Muscle layer of duodenum (tissue), 2 donors: ENCODE results near the gene NOD1.
"Not testable (repeated sequence)": the region's sequence is repeated elsewhere in the genome, so short reads cannot be mapped to it uniquely, and the experiment has no call there.

ENCODE experiments used
- H3K27ac ChIP-seq: one replicate; pipeline ENCODE4 v1.7.0; 2013; ENCODE audit warnings: mild to moderate bottlenecking, low read length
- H3K27me3 ChIP-seq: one replicate; pipeline ENCODE4 v1.7.0; 2013; ENCODE audit warnings: low read depth, mild to moderate bottlenecking, control low read depth, low read length
- H3K36me3 ChIP-seq, 2 donors: one replicate each; pipeline ENCODE4 v1.7.0; 2013; ENCODE audit warnings: low read length in 2 of 2, control low read depth in 1 of 2, mild to moderate bottlenecking in 1 of 2; ENCODE audit not compliant: insufficient read depth in 2 of 2, control insufficient read depth in 1 of 2
- H3K4me1 ChIP-seq, 2 donors: one replicate each; pipeline ENCODE4 v1.7.0; 2013; ENCODE audit warnings: low read length in 2 of 2, mild to moderate bottlenecking in 2 of 2, control low read depth in 1 of 2, moderate library complexity in 1 of 2; ENCODE audit not compliant: insufficient read depth in 2 of 2, control insufficient read depth in 1 of 2
- H3K4me3 ChIP-seq, 2 donors: one replicate each; pipeline ENCODE4 v1.7.0; 2013; ENCODE audit warnings: low read length in 2 of 2, low read depth in 1 of 2, mild to moderate bottlenecking in 1 of 2
- H3K9me3 ChIP-seq, 2 donors: one replicate each; pipeline ENCODE4 v1.7.0; 2013; ENCODE audit warnings: low read length in 2 of 2, control low read depth in 1 of 2, mild to moderate bottlenecking in 1 of 2; ENCODE audit not compliant: control insufficient read depth in 1 of 2
- donor health status: healthy.

The NOD1 gene

GRCh38 chr7:30423788-30424505 lies 54.6 kb downstream of the NOD1 start:
- Histone ChIP-seq H3K27ac (no peak overlapping the region), H3K36me3 (peaks cover 14 to 15% of the 10 kb centered on the region in 2 donors), H3K27me3 (no peaks in the 10 kb centered on the region), H3K4me1 (peaks cover 0 to 3% of the 10 kb centered on the region in 2 donors), H3K4me3 (no peak overlapping the region), H3K9me3 (no peaks in the 10 kb centered on the region)

GRCh38 chr7:30422922-30423321 lies 55.7 kb downstream of the NOD1 start:
- peaks cover 14% of the 10 kb centered on the region in 2 donors for H3K36me3 ChIP-seq
- H3K4me3 ChIP-seq: no peak overlapping the region
- no peaks in the 10 kb centered on the region for H3K9me3 ChIP-seq
- H3K27ac ChIP-seq: no peak overlapping the region
- H3K4me1 ChIP-seq: no peaks in the 10 kb centered on the region
- H3K27me3 ChIP-seq: no peaks in the 10 kb centered on the region

DNA sequence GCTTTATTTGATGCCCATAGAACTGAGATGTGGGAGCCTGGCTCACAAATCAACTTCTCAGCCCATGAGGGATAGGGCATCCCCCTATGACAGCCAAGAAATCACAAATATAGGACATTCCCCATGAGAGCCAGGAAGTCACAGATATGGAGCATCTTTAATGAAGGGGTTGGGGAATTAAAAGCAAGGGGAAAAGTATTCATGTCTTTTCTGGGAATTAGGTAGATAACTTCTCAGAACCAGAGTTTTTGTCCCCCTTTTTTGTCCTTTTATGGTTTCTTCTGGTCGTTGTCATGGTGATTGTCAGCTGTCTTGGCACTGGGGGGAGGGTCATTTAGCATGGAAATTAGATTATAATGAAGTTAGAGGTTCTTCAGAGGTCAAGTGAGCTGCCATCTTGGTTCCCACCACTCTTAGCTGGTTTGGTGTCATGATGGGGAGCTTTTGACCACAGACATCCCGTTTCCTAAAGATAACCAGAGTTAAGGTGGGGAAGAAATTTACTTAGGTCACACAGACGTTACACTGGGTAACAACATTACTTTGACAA lies 56.9 kb downstream of the NOD1 start:
- Histone ChIP-seq H3K36me3 (peaks cover 7 to 10% of the 10 kb centered on the region in 2 donors), H3K9me3 (no peaks in the 10 kb centered on the region), H3K27ac (no peak overlapping the region), H3K4me3 (no peak overlapping the region), H3K27me3 (no peaks in the 10 kb centered on the region), H3K4me1 (no peaks in the 10 kb centered on the region)

- peaks cover 2 to 7% of the 10 kb centered on the region in 2 donors for H3K36me3 ChIP-seq
- no peak overlapping the region for H3K4me3 ChIP-seq
- no peak overlapping the region for H3K27ac ChIP-seq
- no peaks in the 10 kb centered on the region for H3K27me3 ChIP-seq
- no peaks in the 10 kb centered on the region for H3K4me1 ChIP-seq
- no peaks in the 10 kb centered on the region for H3K9me3 ChIP-seq
Measured at GRCh38 chr7:30420662-30421061, 57.9 kb downstream of the NOD1 start.

GRCh38 chr7:30420080-30420479 lies 58.5 kb downstream of the NOD1 start:
- not testable (repeated sequence) for H3K4me3 ChIP-seq, H3K36me3 ChIP-seq, H3K27me3 ChIP-seq, H3K9me3 ChIP-seq, H3K27ac ChIP-seq, H3K4me1 ChIP-seq

DNA sequence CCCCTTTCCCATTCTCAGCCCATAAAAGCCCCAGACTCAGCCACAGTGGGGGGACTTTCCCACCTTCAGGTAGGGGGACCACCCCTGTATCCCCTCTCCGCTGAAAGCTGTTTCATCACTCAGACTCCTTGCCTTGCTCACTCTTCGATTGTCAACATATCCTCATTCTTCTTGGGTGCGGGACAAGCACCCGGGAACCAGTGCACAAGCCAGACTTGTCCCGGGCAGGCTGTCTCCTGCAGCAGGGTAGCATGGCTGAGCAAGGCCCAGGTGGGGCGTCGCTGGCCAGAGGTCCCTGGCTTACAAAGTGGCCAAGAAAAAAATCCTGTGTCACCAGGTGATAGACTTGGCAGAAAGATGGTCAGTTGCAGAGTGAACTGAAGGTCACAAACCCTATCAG lies 64.7 kb downstream of the NOD1 start:
- Histone ChIP-seq H3K4me3 (no peak overlapping the region), H3K9me3 (no peaks in the 10 kb centered on the region), H3K27ac (no peak overlapping the region), H3K36me3 (no peaks in the 10 kb centered on the region), H3K4me1 (no peaks in the 10 kb centered on the region), H3K27me3 (no peaks in the 10 kb centered on the region)

DNA sequence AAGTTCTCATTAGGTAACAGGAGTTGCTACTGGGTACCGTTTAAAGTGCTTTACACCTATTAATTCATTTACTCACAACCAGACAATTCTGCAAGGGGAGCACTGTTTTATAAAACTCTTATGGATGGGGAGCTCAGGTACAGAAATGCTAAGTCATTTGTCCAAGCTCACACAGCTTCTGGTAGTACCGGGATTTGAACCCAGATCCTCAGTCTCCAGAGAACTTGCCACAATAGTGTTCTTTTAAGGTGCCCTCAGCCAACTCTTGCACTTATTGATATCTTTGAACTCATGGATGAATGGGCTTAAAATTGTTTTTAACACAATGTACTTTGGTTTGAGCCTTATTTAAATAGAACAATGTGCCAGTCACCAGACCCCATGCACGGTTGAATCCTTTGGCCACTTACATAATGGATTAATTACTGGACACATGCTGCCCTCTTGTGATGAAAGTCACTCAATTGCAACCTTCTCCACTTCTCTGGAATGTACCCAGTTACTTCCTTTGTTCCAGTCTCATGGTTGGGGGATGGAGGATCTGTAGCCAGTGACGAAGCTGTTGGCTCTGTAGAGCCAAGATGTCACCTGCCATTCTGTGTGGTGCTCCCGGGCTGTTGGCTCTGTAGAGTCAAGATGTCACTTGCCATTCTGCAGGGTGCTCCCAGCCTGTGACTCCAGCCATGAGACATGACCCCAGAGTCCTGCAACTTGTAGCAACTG lies 65.6 kb downstream of the NOD1 start:
- Histone ChIP-seq H3K27ac (no peak overlapping the region), H3K4me1 (no peaks in the 10 kb centered on the region), H3K9me3 (no peaks in the 10 kb centered on the region)

GRCh38 chr7:30411897-30412296 lies 66.7 kb downstream of the NOD1 start:
- Histone ChIP-seq H3K4me3 (no peak overlapping the region), H3K9me3 (no peaks in the 10 kb centered on the region), H3K27ac (no peak overlapping the region), H3K4me1 (no peaks in the 10 kb centered on the region), H3K27me3 (no peaks in the 10 kb centered on the region), H3K36me3 (no peaks in the 10 kb centered on the region)

More for the DNA sequence above, 65.6 kb downstream of the NOD1 start:
- Histone ChIP-seq H3K4me3 (no peak overlapping the region), H3K36me3 (no peaks in the 10 kb centered on the region), H3K27me3 (no peaks in the 10 kb centered on the region)

DNA sequence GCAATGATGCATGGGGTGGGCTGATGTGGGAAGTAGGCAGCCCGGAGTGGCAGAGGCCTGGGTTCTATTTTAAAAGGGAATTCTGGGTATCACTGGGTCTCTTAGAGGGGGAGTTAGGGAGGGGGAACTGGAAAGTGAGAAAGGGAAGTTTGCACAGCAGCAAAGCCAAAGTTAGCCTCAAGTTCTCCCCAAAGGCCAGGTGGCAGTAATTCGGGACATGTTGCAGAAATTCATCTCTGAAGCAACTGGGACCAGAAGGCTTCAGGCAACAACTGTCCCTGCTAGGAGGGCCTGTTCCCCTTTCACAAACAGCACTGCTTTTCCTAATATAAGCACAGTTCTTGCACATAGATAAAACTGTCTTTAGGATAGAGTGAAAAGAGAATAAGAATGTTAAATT lies 67.4 kb downstream of the NOD1 start:
- Histone ChIP-seq H3K36me3 (no peaks in the 10 kb centered on the region), H3K4me3 (no peak overlapping the region), H3K9me3 (no peaks in the 10 kb centered on the region), H3K27ac (no peak overlapping the region), H3K27me3 (no peaks in the 10 kb centered on the region), H3K4me1 (no peaks in the 10 kb centered on the region)

DNA sequence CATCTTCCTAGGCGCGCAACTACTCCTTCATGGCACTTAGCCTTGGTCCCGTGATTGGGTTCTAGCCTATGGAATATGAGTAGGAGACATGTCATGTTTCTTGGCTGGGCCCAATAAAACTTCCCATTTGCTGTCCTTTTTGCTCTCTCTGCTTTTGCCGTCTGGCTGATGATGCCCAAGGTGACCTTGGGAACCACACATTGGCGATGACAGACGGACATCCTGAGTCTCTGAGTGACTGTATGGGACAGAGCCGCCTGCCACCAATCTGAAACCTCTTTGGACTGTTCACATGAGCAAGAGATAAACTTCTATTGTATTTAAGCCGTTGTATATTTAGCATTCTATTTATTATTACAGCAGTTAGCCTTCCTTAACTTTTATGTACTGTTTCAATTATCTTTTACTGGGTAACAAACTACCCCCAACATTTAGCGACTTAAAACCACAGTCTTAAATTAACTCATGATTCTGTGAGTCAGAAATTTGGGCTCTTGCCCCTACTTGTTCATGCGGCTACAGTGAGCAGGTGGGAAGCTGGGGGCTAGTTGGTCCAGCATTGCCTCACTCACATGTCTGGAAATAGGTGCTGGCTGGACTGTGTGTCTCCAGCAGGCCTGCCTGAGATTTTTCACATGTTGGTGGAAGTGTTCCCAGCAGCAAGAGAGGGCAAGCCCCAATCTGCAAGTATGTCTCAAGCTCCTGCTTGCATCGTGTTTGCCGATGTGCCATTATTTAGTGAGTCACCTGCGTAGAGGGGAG lies 71.7 kb downstream of the NOD1 start:
- no peaks in the 10 kb centered on the region for H3K27me3 ChIP-seq
- H3K27ac ChIP-seq: no peak overlapping the region
- no peaks in the 10 kb centered on the region for H3K9me3 ChIP-seq
- H3K4me3 ChIP-seq: no peak overlapping the region
- peaks cover 7% of the 10 kb centered on the region in 2 donors for H3K36me3 ChIP-seq
- H3K4me1 ChIP-seq: no peaks in the 10 kb centered on the region

GRCh38 chr7:30405179-30405578 lies 73.4 kb downstream of the NOD1 start:
- H3K27ac ChIP-seq: no peak overlapping the region
- no peaks in the 10 kb centered on the region for H3K4me1 ChIP-seq
- H3K27me3 ChIP-seq: no peaks in the 10 kb centered on the region
- H3K36me3 ChIP-seq: peaks cover 7% of the 10 kb centered on the region in 2 donors
- no peak overlapping the region for H3K4me3 ChIP-seq
- H3K9me3 ChIP-seq: no peaks in the 10 kb centered on the region
